HepG2 (cell line): Measurements from ENCODE around the gene PPP1CC. TPM values are rescaled to one million over a fixed set of nuclear protein-coding genes. Genes with fewer than 3 reads are reported as not detected.

ENCODE experiments used
- ATF4 ChIP-seq, 2 experiments: fragments of 450-650 bp in 1 of 2; sonication (generic) in 1 of 2; formaldehyde crosslinking; IDR thresholded peaks; 2 replicates each; pipeline versions ENCODE4 v1.5.0 to v1.8.0; 2020 to 2022; ENCODE audit warnings: mild to moderate bottlenecking in 1 of 2, missing genetic modification reagents in 1 of 2
- BHLHE40 ChIP-seq: IDR thresholded peaks from 2 replicates; pipeline ENCODE4 v1.6.1; 2011; ENCODE audit warnings: low read length, improper control_type of control experiment
- CEBPG ChIP-seq: IDR thresholded peaks from 2 replicates; pipeline ENCODE4 v1.6.1; 2016
- EP300 ChIP-seq, 3 experiments: sonication (generic) in 1 of 3; formaldehyde crosslinking in 1 of 3; IDR thresholded peaks; 2 replicates each; pipeline versions ENCODE4 v1.5.1 to v1.6.1; 2011 to 2020; ENCODE audit warnings: low read depth in 2 of 3, low read length in 2 of 3, borderline replicate concordance in 1 of 3, improper control_type of control experiment in 1 of 3, mild to moderate bottlenecking in 1 of 3, missing genetic modification reagents in 1 of 3, moderate library complexity in 1 of 3
- FOSL1 ChIP-seq: sonication (generic); formaldehyde crosslinking; IDR thresholded peaks from 2 replicates; pipeline ENCODE4 v1.9.0; 2021; ENCODE audit warnings: missing genetic modification reagents, borderline replicate concordance
- FUBP1 ChIP-seq: sonication (generic); formaldehyde crosslinking; IDR thresholded peaks from 2 replicates; pipeline ENCODE4 v1.5.1; 2020; ENCODE audit warnings: missing genetic modification reagents, mild to moderate bottlenecking, borderline replicate concordance
- JUNB ChIP-seq: sonication (generic); formaldehyde crosslinking; IDR thresholded peaks from 2 replicates; pipeline ENCODE4 v1.8.0; 2022; ENCODE audit warnings: missing genetic modification reagents, mild to moderate bottlenecking, borderline replicate concordance
- JUND ChIP-seq: sonication (generic); formaldehyde crosslinking; IDR thresholded peaks from 2 replicates; pipeline ENCODE4 v1.8.0; 2022; ENCODE audit warnings: mild to moderate bottlenecking, missing genetic modification reagents
- SALL1 ChIP-seq: sonication (generic); formaldehyde crosslinking; IDR thresholded peaks from 2 replicates; pipeline ENCODE4 v1.8.0; 2022; ENCODE audit warnings: mild to moderate bottlenecking, missing genetic modification reagents
- TBX3 ChIP-seq: fragments of 450-650 bp; IDR thresholded peaks from 2 replicates; pipeline ENCODE4 v1.6.1; 2017; ENCODE audit warnings: antibody characterized with exemption, mild to moderate bottlenecking, inconsistent platforms, borderline replicate concordance
- TCF7 ChIP-seq: sonication (generic); IDR thresholded peaks from 2 replicates; pipeline ENCODE4 v1.6.1; 2016; ENCODE audit warnings: antibody characterized with exemption, low read depth
- TFDP2 ChIP-seq: sonication (generic); formaldehyde crosslinking; IDR thresholded peaks from 2 replicates; pipeline ENCODE4 v1.4.0; 2020; ENCODE audit warnings: missing genetic modification reagents
- ZNF619 ChIP-seq: sonication (generic); formaldehyde crosslinking; IDR thresholded peaks from 2 replicates; pipeline ENCODE4 v1.4.0; 2020; ENCODE audit warnings: mild to moderate bottlenecking, missing genetic modification reagents
- polyA plus RNA-seq, 8 experiments: library from polyadenylated mRNA; depleted of rRNA in 3 of 8; stranded (reverse) in 7 of 8; unstranded in 1 of 8; fragments of >200 nt; fragmentation: Illumina TruSeq in 4 of 8; extraction: Trizol in 4 of 8; gene quantifications; 2 replicates each; pipeline versions ENCODE4 v1.2.1 to v1.2.3, GENCODE V29; 2011 to 2016; ENCODE audit warnings: low read depth in 4 of 8, missing spikeins in 1 of 8, mixed read lengths in 1 of 8; ENCODE audit not compliant: insufficient read depth in 1 of 8
- total RNA-seq, 5 experiments: library from RNA; depleted of rRNA; stranded (reverse); fragments of >200 nt; fragmentation: Illumina TruSeq; extraction: Trizol; gene quantifications; 2 replicates each; pipeline ENCODE4 v1.2.3, GENCODE V29; 2016; ENCODE audit warnings: low read depth in 1 of 5

The PPP1CC gene
- total and polyA plus RNA-seq, 2 of the 13 experiments (the other 11 are each of a cell fraction or from before 2014, with no cell fraction given): 178 to 187 TPM

DNA sequence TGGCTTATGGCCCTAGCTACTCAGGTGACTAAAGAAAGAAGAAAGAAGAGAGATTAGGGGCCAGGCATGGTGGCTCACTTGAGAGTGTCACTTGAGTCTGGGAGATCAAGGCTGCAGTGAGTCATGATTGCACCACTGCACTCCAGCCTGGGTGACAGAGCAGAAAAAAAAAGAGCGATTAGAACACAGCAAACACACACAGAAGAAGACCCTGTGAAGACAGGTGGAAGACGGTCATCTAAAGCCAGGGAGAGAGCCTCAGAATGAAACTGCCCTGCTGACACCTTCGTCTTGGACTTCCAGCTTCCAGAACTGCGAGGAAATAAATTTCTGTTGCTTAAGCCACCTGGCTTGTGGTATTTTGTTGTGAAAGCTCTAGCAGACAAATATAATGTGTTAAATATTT, 17.5 kb upstream of the PPP1CC start (continued):
- TF ChIP-seq EP300 (IDR thresholded peaks at IDR 0.05; ENCODE audit: low read depth in 2 of 2, low read length in 2 of 2) (peak in 1 of 2 experiments; percentile 20; a peak in 1 of 4 replicates), EP300 (CRISPR knock-in tag; IDR thresholded peaks at IDR 0.05; ENCODE audit: borderline replicate concordance) (no peak), TCF7 (peak; percentile 29; the same call in 1 of the 2 replicates), SALL1 (0 out of 2 replicates have a peak, but pooled peaks have one; percentile 33), BHLHE40 (peak; percentile 65; the same call in 1 of the 2 replicates), FOSL1 (CRISPR knock-in tag) (peak; percentile 73), ATF4 (CRISPR knock-in tag; IDR thresholded peaks at IDR 0.05) (0 out of 4 replicates have a peak, but pooled peaks of 1 of the 2 experiments have one; percentile 20), TFDP2 (CRISPR knock-in tag) (no peak), TBX3 (peak; percentile 52; the same call in 1 of the 2 replicates), FUBP1 (CRISPR knock-in tag) (no peak), ZNF619 (no peak), JUNB (CRISPR knock-in tag) (0 out of 2 replicates have a peak, but pooled peaks have one; percentile 33), CEBPG (peak; percentile 66), JUND (peak; percentile 78)
- TF ChIP-seq, all 625 proteins: peak for 22
